B cell (primary cell): ENCODE data around the gene KRT71. TPM values are rescaled to one million over a fixed set of nuclear protein-coding genes. Genes with fewer than 3 reads are reported as not detected.
A peak's percentile ranks its signal among the peaks of the same experiment; 100 is the strongest.

ENCODE experiments used
- ATAC-seq: fragments of 200-7000 bp; cut with Tn5 transposase; one replicate; pipeline ENCODE4 v1.10.0; 2021; ENCODE audit warnings: low read depth, mild to moderate bottlenecking, moderate number of reproducible peaks, moderate library complexity
- CTCF ChIA-PET: fragments of 350-600 bp; sonication (Branson Sonifier 250); formaldehyde crosslinking; loops from one replicate; lab custom pipeline; 2021; ENCODE audit warnings: antibody characterized with exemption, inconsistent platforms; lab: Charles Lee
- POLR2A ChIA-PET: fragments of 350-600 bp; sonication (Branson Sonifier 250); formaldehyde crosslinking; loops from one replicate; lab custom pipeline; 2021; ENCODE audit warnings: antibody characterized with exemption; lab: Charles Lee
- DNase-seq: peaks from one replicate; pipeline ENCODE4 v3.0.0; 2013
- H2AFZ ChIP-seq: 2 replicates; pipeline ENCODE4 v1.6.1; 2012; ENCODE audit warnings: mild to moderate bottlenecking, low read depth, low read length; ENCODE audit not compliant: insufficient read depth, poor library complexity, severe bottlenecking
- H3K27ac ChIP-seq, 2 donors: 1 replicate in 1 of 2; 2 replicates in 1 of 2; pipeline ENCODE4 v1.5.1; 2012 to 2013; ENCODE audit warnings: low read length in 2 of 2, mild to moderate bottlenecking in 2 of 2, moderate library complexity in 1 of 2
- H3K27me3 ChIP-seq, 4 experiments: fragments of 200-600 bp in 1 of 4; sonication (generic) in 1 of 4; replicated peaks in 1 of 4; 1 replicate in 2 of 4; 2 replicates in 2 of 4; pipeline versions ENCODE4 v1.6.1 to v1.7.0; 2013 to 2016; ENCODE audit warnings: low read length in 3 of 4, mild to moderate bottlenecking in 2 of 4, mixed read lengths in 1 of 4, moderate library complexity in 1 of 4; ENCODE audit not compliant: insufficient read depth in 4 of 4, control insufficient read depth in 3 of 4; ENCODE audit errors: control extremely low read depth in 1 of 4
- H3K36me3 ChIP-seq, 2 experiments: replicated peaks in 1 of 2; 1 replicate in 1 of 2; 2 replicates in 1 of 2; pipeline versions ENCODE4 v1.6.1 to v1.7.1; 2013; ENCODE audit warnings: low read length in 1 of 2; ENCODE audit not compliant: insufficient read depth in 2 of 2, control insufficient read depth in 1 of 2; ENCODE audit errors: control extremely low read depth in 1 of 2, extremely low read depth in 1 of 2
- H3K4me1 ChIP-seq, 2 donors: fragments of 200-600 bp in 1 of 2; sonication (generic) in 1 of 2; 1 replicate in 1 of 2; 2 replicates in 1 of 2; pipeline versions ENCODE4 v1.5.1 to v1.6.1; 2013 to 2017; ENCODE audit warnings: low read length in 2 of 2; ENCODE audit not compliant: control insufficient read depth in 2 of 2, insufficient read depth in 2 of 2
- H3K4me2 ChIP-seq: replicated peaks from 2 replicates; pipeline ENCODE3; 2012; ENCODE audit warnings: mild to moderate bottlenecking, low read depth, low read length; ENCODE audit not compliant: poor library complexity, severe bottlenecking
- H3K4me3 ChIP-seq, 5 experiments: fragments of 200-600 bp in 1 of 5; sonication (generic) in 1 of 5; 1 replicate in 3 of 5; 2 replicates in 2 of 5; pipeline versions ENCODE4 v1.5.1 to v1.7.0; 2011 to 2016; ENCODE audit warnings: low read length in 4 of 5, mild to moderate bottlenecking in 4 of 5, low read depth in 2 of 5, control low read depth in 1 of 5, moderate library complexity in 1 of 5; ENCODE audit not compliant: insufficient read depth in 1 of 5; ENCODE audit errors: control extremely low read depth in 1 of 5, extremely low read depth in 1 of 5
- H3K79me2 ChIP-seq: fragments of 200-600 bp; sonication (generic); one replicate; pipeline ENCODE4 v1.6.0; 2016; ENCODE audit warnings: low read length; ENCODE audit not compliant: control insufficient read depth, insufficient read depth
- H3K9ac ChIP-seq: fragments of 200-600 bp; sonication (generic); 2 replicates; pipeline ENCODE4 v1.6.1; 2017; ENCODE audit warnings: mild to moderate bottlenecking, low read length, moderate library complexity
- H3K9me3 ChIP-seq, 3 donors: one replicate each; pipeline versions ENCODE4 v1.6.1 to v1.7.1; 2013; ENCODE audit warnings: low read length in 2 of 3; ENCODE audit not compliant: control insufficient read depth in 2 of 3, insufficient read depth in 1 of 3; ENCODE audit errors: control extremely low read depth in 1 of 3
- H4K20me1 ChIP-seq: 2 replicates; pipeline ENCODE4 v1.6.0; 2012; ENCODE audit warnings: mild to moderate bottlenecking, low read length; ENCODE audit not compliant: insufficient read depth, control insufficient read depth, poor library complexity, severe bottlenecking
- H3K27ac Mint-ChIP-seq: one replicate; pipeline ENCODE4 v1.8.0; 2021; ENCODE audit warnings: mixed read lengths
- H3K27me3 Mint-ChIP-seq: one replicate; pipeline ENCODE4 v1.8.0; 2021; ENCODE audit warnings: mixed read lengths
- H3K4me1 Mint-ChIP-seq: one replicate; pipeline ENCODE4 v1.8.0; 2021; ENCODE audit warnings: mixed read lengths
- H3K4me3 Mint-ChIP-seq: one replicate; pipeline ENCODE4 v1.8.0; 2021; ENCODE audit warnings: mixed read lengths
- H3K9me3 Mint-ChIP-seq: one replicate; pipeline ENCODE4 v1.8.0; 2022; ENCODE audit warnings: mixed read lengths; ENCODE audit not compliant: insufficient read depth
- EZH2 ChIP-seq: IDR thresholded peaks from 2 replicates; pipeline ENCODE4 v1.6.1; 2012; ENCODE audit warnings: borderline replicate concordance, low read depth, mild to moderate bottlenecking, moderate library complexity, low read length; ENCODE audit not compliant: insufficient read depth, poor library complexity, severe bottlenecking
- WGBS: methylation state at CpG from one replicate; pipeline ENCODE4 v1.1.5; 2013; ENCODE audit warnings: missing lambda C conversion rate; ENCODE audit not compliant: insufficient coverage; 5-methylcytosine and 5-hydroxymethylcytosine counted together
- intact Hi-C: fragments of 100-400 bp; cut with micrococcal nuclease; formaldehyde crosslinking; loops from one replicate; pipeline ENCODE4 v1.10.0; 2022
- polyA plus RNA-seq: library from polyadenylated mRNA; depleted of rRNA; stranded (reverse); fragments of >200 nt; gene quantifications from 2 replicates; pipeline ENCODE4 v1.2.3, GENCODE V29; 2012
- total RNA-seq, 2 donors: library from RNA; stranded (reverse); fragments of 120-200 nt in 1 of 2; gene quantifications; 1 replicate in 1 of 2; 2 replicates in 1 of 2; pipeline versions ENCODE4 v1.2.3 to v1.2.4, GENCODE V29; 2013 to 2022
- TF ChIP-seq, protein P1 (sequence below): fragments of 200-600 bp; IDR thresholded peaks from one replicate; pipeline ENCODE4 v1.8.0; 2022; ENCODE audit warnings: antibody characterized with exemption, mild to moderate bottlenecking

KRT71 gene
- total and polyA plus RNA-seq, 2 donors (not counting 1 experiment from before 2014, with no cell fraction given), result not detected

DNA sequence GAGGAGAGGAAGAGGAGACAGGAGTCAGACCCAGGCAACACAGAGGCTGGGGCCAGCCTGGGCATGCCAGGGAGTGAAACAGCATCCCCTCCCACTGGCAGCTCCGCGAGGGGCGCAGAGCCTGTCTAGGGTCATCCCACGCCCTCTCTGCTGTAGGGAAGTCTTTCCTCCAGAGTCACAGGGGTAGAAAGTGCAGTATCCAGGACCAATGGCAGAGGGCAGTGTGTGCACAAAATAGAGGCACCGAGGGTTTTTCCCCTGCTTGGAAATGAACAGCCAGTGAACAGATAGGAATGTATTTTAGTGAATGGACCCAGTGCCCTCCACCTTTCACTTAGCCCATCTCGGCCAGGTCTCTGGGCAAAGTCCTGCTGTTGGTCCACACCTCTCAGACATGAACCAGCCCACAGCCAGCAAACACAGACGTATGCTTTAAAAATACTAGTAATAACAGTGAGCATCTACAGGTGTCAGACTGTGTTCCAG is 30.1 kb upstream of the KRT71 start:
- no peak for ATAC-seq
- H3K4me1 ChIP-seq, result no peaks in the 10 kb centered on the region

DNA sequence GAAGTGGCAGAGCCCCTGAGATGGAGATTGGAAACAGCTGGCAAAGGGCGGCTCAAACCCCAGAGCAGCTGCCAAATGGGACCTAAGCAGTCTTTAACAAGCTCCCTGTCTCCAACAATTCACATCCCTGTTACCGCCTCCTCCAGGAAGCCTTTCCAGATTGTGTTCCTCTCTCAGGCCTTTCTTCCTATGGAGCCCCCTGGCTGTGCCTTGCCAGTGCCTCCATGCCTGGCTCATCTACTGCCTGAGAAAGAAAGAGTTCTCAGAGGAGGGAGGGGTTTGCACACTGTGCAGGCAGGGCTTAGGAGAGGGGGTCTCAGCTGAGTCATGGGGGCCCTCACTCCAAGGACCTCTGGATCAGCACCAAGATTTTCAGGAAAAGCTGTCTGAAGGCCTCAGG is 29.5 kb upstream of the KRT71 start:
- Histone ChIP-seq H3K4me2 (no peak overlapping the region), H3K9me3 (no peaks in the 10 kb centered on the region), H4K20me1 (no peaks in the 10 kb centered on the region), H2AFZ (no peak overlapping the region), H3K27ac (no peak overlapping the region), H3K79me2 (no peaks in the 10 kb centered on the region), H3K4me1 (no peaks in the 10 kb centered on the region), H3K27me3 (no peaks in the 10 kb centered on the region), H3K36me3 (no peaks in the 10 kb centered on the region), H3K9ac (no peak overlapping the region), H3K4me3 (no peak overlapping the region)
- POLR2A ChIA-PET, result no interaction called here
- no CpG with 5 or more reads among the region's 2 CpGs for WGBS
- Mint-ChIP-seq H3K27me3 (peaks cover 12% of the 10 kb centered on the region), H3K27ac (no peak overlapping the region), H3K9me3 (no peaks in the 10 kb centered on the region), H3K4me1 (no peaks in the 10 kb centered on the region), H3K4me3 (no peak overlapping the region)
- DNase-seq (no peak), ATAC-seq (no peak)
- CTCF ChIA-PET, result interaction anchor here (1.1 to 2.4 kb wide), 2 partner anchors 298 to 398 kb away, joined by 3 to 8 read pairs; no protein-coding TSS in a partner anchor
- TF ChIP-seq, protein P1, sequence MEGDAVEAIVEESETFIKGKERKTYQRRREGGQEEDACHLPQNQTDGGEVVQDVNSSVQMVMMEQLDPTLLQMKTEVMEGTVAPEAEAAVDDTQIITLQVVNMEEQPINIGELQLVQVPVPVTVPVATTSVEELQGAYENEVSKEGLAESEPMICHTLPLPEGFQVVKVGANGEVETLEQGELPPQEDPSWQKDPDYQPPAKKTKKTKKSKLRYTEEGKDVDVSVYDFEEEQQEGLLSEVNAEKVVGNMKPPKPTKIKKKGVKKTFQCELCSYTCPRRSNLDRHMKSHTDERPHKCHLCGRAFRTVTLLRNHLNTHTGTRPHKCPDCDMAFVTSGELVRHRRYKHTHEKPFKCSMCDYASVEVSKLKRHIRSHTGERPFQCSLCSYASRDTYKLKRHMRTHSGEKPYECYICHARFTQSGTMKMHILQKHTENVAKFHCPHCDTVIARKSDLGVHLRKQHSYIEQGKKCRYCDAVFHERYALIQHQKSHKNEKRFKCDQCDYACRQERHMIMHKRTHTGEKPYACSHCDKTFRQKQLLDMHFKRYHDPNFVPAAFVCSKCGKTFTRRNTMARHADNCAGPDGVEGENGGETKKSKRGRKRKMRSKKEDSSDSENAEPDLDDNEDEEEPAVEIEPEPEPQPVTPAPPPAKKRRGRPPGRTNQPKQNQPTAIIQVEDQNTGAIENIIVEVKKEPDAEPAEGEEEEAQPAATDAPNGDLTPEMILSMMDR, result no peak
- TF ChIP-seq EZH2, result no peak
- intact Hi-C loops, result loop anchor here (10.0 kb wide), 1 partner anchor 292 kb away; no protein-coding TSS in a partner anchor

More for the DNA sequence above, 30.1 kb upstream of the KRT71 start:
- intact Hi-C loops, result loop anchor here (10.0 kb wide), 1 partner anchor 292 kb away; no protein-coding TSS in a partner anchor
- TF ChIP-seq, protein P1, result peak; percentile 38
- no peak for TF ChIP-seq EZH2
- no peaks in the 10 kb centered on the region for H4K20me1 ChIP-seq
- no peaks in the 10 kb centered on the region for H3K9me3 ChIP-seq
- H3K36me3 ChIP-seq, result no peaks in the 10 kb centered on the region
- H3K79me2 ChIP-seq, result no peaks in the 10 kb centered on the region
- peak; percentile 23 for DNase-seq
- no peaks in the 10 kb centered on the region for H3K27me3 ChIP-seq
- no peak overlapping the region for H3K27ac Mint-ChIP-seq
- no peaks in the 10 kb centered on the region for H3K4me1 Mint-ChIP-seq
- H3K4me3 ChIP-seq, result no peak overlapping the region
- no peak overlapping the region for H3K4me2 ChIP-seq
- H3K27ac ChIP-seq, result no peak overlapping the region
- H3K9me3 Mint-ChIP-seq, result no peaks in the 10 kb centered on the region
- ChIA-PET POLR2A (no interaction called here), CTCF (interaction anchor here (1.1 to 2.4 kb wide), 2 partner anchors 297 to 397 kb away, joined by 7 to 8 read pairs; no protein-coding TSS in a partner anchor)
- H3K4me3 Mint-ChIP-seq, result no peak overlapping the region
- H3K27me3 Mint-ChIP-seq, result peaks cover 12% of the 10 kb centered on the region
- no peak overlapping the region for H3K9ac ChIP-seq
- 24% methylated on average over 3 of the region's 7 CpGs for WGBS
- no peak overlapping the region for H2AFZ ChIP-seq
